ENCODE results near the gene SLC1A4.

Gene SLC1A4

DNA sequence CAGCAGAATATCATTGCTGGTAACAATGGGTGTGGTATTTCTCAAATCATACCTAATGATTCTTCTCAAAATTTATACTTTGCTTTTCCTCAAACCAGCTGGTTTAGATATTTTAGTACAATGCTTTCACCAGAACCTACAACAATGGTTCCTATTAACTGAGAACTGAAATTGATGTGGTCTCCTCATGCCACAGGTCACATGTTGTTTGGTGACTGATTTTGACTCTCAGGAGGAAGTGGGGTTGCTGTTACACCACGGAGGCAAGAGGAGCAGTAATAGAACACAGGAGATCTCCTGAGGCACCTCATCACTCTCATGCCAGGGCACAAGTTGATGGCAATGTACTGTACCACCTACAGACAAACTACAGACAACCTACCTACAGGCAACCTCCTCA, 64.0 kb downstream of the SLC1A4 start:
- TF ChIP-seq PAX5 (IDR thresholded peaks at IDR 0.05; ENCODE audit: insufficient read depth, low read length, severe bottlenecking), result no peak
- TF ChIP-seq POU2F2 (IDR thresholded peaks at IDR 0.05; ENCODE audit: low read depth, low read length), result no peak; the same call in 1 of the 2 replicates
- TF ChIP-seq POLR2AphosphoS5 (IDR thresholded peaks at IDR 0.05; ENCODE audit: low read depth, low read length), result peak; percentile 30; the same call in 1 of the 2 replicates
- TF ChIP-seq POLR2A (IDR thresholded peaks at IDR 0.05; ENCODE audit: low read depth, low read length), result peak; percentile 43; the same call in 1 of the 2 replicates
- no peak for TF ChIP-seq TAF1 (IDR thresholded peaks at IDR 0.05; ENCODE audit: low read depth, low read length)
- peak; percentile 98 for TF ChIP-seq SPI1 (IDR thresholded peaks at IDR 0.05; ENCODE audit: low read depth, low read length)
- DNase-seq (ENCODE audit: insufficient read length, low spot score), result peak; percentile 48
- FAIRE-seq, result peak; percentile 98

DNA sequence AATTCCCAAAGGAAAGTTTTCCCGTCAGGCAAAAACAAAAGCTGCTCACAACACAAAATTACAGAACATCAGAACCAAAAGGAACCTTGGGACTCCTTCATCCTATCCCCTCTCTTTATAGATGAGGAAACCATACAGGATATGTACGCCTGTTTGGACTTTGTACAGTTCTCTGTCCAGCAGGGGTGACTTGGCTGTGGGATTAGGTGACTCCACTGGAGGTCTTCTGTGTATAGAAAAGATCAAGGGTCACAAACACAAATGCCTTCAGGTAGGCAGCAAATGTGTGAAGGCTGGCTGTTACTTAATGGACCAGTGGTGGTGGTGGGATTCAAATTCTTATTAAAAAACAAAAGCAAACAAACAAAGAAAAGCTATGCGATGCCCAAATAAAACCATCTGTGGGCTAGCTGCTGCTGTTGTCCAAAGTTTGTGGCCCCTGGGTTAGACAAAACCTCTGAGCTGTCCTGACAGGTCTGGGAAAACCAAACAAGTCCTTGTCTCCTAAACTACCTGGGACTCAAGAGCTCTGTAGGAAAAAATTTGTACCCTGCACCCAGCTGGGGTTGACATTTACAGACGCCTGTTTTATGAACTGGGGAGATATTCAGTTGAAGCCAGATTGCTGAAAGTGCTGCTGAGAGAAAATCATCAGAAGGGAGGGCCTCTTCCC, 65.7 kb downstream of the SLC1A4 start:
- no peak for DNase-seq (ENCODE audit: insufficient read length, low spot score)
- TF ChIP-seq PAX5 (IDR thresholded peaks at IDR 0.05; ENCODE audit: insufficient read depth, low read length, severe bottlenecking), result no peak
- TF ChIP-seq POU2F2 (IDR thresholded peaks at IDR 0.05; ENCODE audit: low read depth, low read length), result no peak
- TF ChIP-seq POLR2AphosphoS5 (IDR thresholded peaks at IDR 0.05; ENCODE audit: low read depth, low read length), result no peak
- FAIRE-seq, result no peak

DNA sequence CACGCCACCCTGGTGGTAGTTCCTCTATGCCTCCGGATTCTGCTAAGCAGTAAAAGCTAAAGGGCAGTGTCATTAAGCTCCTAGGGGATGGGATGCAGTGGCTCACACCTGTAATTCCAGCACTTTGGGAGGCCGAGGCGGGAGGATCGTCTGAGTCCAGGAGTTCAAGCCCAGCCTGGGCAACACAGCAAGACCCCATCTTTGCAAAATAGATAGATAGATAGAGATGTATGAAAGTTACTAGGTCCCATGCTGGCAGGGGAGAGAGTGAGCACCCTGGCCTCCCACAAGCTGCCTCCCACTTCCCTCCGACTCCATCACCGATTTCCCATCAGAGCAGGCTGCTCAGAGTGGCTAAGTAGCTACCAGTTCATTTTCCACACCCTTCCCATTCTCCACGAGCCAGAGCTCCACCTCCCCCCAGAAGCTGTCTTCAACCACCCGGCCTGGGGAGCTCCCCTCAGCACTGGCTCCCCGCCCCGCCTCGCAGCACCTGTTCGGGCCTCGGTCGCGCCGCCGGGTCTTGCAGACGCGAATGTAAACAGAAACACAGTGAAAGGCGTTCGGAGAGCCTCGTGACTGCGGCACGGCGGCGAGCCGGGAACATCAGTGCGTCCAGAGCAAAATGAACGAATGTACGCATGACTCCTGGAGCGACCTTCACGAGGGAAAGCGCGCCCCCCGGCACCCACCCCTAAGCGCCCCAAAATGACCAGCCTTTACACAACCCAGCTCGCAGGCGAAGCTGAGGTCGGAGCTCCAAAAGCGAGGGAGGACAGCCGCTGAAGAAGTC, 66.4 kb downstream of the SLC1A4 start:
- TF ChIP-seq SPI1 (IDR thresholded peaks at IDR 0.05; ENCODE audit: low read depth, low read length) (no peak), POLR2A (IDR thresholded peaks at IDR 0.05; ENCODE audit: low read depth, low read length) (no peak), TAF1 (IDR thresholded peaks at IDR 0.05; ENCODE audit: low read depth, low read length) (no peak), POLR2AphosphoS5 (IDR thresholded peaks at IDR 0.05; ENCODE audit: low read depth, low read length) (no peak), PAX5 (IDR thresholded peaks at IDR 0.05; ENCODE audit: insufficient read depth, low read length, severe bottlenecking) (no peak), POU2F2 (IDR thresholded peaks at IDR 0.05; ENCODE audit: low read depth, low read length) (no peak)
- DNase-seq (ENCODE audit: insufficient read length, low spot score) (no peak), FAIRE-seq (no peak)

DNA sequence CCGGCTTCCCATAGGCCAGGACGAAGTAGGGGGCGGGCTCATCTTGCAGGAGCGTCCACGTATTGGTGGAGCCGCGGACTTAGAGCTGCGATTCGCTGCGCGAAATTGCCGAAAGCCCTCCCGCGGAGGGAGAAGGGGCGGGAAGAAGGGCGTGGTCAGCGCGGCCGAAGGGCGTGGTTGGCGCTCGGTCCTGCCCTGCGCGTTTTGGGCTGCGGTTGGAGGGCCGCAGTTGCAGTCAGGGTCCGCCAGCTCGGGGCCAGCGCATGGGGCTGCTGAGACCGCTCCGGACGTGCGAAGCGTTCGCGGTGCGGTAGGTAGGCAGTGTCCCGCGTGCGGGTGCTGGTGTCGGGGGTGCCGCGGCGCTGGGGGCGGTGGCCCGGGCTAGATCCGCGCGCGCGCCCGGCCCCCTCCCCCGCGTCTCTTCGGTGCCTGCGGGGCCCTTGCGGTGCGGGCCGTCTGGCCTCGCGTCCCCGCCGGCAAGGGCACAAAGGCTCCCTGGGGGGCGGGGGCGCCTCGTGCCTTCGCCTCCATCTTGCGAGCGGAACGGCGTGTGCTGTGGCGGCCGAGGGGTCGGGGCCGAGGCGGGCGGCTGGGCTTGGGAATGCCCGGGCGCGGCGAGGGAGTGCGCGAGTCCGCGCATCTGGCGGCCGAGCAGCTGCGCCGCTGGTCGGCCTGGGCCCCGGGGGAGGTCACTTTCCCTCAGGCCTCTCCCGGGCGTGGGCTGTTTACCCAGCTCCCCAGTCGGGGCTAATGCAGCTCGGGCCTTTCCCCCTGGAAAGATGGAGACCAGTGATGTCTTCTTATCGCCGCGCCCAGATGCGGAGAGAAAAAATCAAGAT, 67.2 kb downstream of the SLC1A4 start, which contains the start of gene CEP68:
Gene CEP68, plus strand, starts transcription at position 202 of the 839 bp plus-strand sequence. CDS start 13,029 bp downstream, outside the sequence.
- TF ChIP-seq TAF1 (IDR thresholded peaks at IDR 0.05; ENCODE audit: low read depth, low read length), result peak; percentile 73; the same call in 1 of the 2 replicates
- peak; percentile 70 for TF ChIP-seq POU2F2 (IDR thresholded peaks at IDR 0.05; ENCODE audit: low read depth, low read length)
- TF ChIP-seq PAX5 (IDR thresholded peaks at IDR 0.05; ENCODE audit: insufficient read depth, low read length, severe bottlenecking), result no peak
- TF ChIP-seq POLR2A (IDR thresholded peaks at IDR 0.05; ENCODE audit: low read depth, low read length), result peak; percentile 81
- TF ChIP-seq SPI1 (IDR thresholded peaks at IDR 0.05; ENCODE audit: low read depth, low read length), result no peak
- TF ChIP-seq POLR2AphosphoS5 (IDR thresholded peaks at IDR 0.05; ENCODE audit: low read depth, low read length), result peak; percentile 73
- peak; percentile 99 for FAIRE-seq
- peak; percentile 91 for DNase-seq (ENCODE audit: insufficient read length, low spot score)

DNA sequence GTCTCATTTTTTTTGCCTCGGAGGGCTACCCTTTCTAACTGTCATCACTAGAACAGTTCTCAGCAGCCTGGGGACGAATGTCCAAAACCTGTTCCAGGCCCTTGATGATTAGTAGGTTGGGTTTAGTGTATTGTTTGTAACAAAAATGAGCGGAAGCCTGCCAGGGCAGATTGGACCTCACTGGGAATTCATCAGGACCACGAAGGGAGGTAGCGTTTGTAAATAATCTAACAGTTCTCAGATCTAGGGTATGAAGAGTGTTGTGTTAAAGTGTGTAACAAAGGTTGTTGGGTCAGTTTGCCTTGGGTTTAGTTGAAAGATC, 67.8 kb downstream of the SLC1A4 start:
- TF ChIP-seq POLR2AphosphoS5 (IDR thresholded peaks at IDR 0.05; ENCODE audit: low read depth, low read length) (0 out of 2 replicates have a peak, but pooled peaks have one; percentile 18), SPI1 (IDR thresholded peaks at IDR 0.05; ENCODE audit: low read depth, low read length) (no peak)
- FAIRE-seq (no peak), DNase-seq (ENCODE audit: insufficient read length, low spot score) (no peak)

DNA sequence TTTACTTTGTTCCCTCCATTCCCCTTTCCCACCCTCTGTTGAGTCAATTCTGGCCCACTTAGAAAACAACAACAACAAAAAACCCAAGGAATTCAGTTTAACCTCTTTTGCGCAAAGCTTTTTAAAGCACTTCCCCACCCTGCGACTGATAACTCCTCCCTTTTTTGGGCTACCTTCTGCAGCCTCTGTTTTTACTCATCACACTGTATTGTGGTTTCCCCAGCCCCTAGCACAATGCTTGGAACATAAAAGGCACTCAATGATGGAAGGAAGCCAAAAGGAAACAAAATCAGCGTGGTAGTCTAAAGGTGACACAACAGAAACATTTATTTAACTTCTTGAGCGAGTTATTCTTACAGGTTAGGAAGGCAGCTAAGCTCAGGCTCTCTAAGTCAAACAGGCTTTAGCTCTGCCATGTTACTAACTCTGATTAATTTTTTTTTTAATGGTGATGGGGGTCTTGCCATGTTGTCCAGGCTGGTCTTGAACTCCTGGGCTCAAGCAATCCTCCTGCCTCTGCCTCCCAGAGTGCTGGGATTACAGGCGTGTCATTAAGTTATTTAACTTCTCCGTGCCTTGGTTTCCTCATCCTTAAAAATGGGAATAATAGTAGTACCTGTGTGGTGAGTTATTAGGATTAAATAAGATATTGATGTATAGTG, 68.3 kb downstream of the SLC1A4 start:
- DNase-seq (ENCODE audit: insufficient read length, low spot score) (peak; percentile 35), FAIRE-seq (peak; percentile 82)
- TF ChIP-seq POU2F2 (IDR thresholded peaks at IDR 0.05; ENCODE audit: low read depth, low read length) (no peak), SPI1 (IDR thresholded peaks at IDR 0.05; ENCODE audit: low read depth, low read length) (peak; percentile 77)

DNA sequence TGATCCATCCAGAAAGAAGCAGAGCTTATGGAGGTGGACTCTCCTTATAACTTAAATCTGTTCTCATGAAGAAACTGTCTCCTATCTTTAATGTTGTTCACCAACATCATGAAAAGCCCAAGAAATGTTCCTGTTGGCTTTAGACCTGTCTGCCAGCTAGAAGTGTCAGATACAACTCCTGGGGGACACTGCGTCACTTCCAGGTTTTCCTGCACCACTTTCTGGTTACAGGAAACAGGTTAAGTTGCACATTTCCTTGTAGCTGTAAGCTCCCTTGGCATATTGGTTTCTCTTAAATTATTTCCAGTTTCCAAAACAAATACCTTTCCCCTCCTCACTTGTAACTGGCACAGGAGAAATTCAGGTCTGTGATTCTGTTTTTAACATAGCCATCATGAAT, 69.9 kb downstream of the SLC1A4 start:
- TF ChIP-seq PAX5 (IDR thresholded peaks at IDR 0.05; ENCODE audit: insufficient read depth, low read length, severe bottlenecking), result no peak
- TF ChIP-seq POLR2A (IDR thresholded peaks at IDR 0.05; ENCODE audit: low read depth, low read length), result no peak
- no peak for TF ChIP-seq TAF1 (IDR thresholded peaks at IDR 0.05; ENCODE audit: low read depth, low read length)
- no peak for TF ChIP-seq SPI1 (IDR thresholded peaks at IDR 0.05; ENCODE audit: low read depth, low read length)
- no peak for TF ChIP-seq POLR2AphosphoS5 (IDR thresholded peaks at IDR 0.05; ENCODE audit: low read depth, low read length)
- TF ChIP-seq POU2F2 (IDR thresholded peaks at IDR 0.05; ENCODE audit: low read depth, low read length), result no peak
- DNase-seq (ENCODE audit: insufficient read length, low spot score) (no peak), FAIRE-seq (no peak)

DNA sequence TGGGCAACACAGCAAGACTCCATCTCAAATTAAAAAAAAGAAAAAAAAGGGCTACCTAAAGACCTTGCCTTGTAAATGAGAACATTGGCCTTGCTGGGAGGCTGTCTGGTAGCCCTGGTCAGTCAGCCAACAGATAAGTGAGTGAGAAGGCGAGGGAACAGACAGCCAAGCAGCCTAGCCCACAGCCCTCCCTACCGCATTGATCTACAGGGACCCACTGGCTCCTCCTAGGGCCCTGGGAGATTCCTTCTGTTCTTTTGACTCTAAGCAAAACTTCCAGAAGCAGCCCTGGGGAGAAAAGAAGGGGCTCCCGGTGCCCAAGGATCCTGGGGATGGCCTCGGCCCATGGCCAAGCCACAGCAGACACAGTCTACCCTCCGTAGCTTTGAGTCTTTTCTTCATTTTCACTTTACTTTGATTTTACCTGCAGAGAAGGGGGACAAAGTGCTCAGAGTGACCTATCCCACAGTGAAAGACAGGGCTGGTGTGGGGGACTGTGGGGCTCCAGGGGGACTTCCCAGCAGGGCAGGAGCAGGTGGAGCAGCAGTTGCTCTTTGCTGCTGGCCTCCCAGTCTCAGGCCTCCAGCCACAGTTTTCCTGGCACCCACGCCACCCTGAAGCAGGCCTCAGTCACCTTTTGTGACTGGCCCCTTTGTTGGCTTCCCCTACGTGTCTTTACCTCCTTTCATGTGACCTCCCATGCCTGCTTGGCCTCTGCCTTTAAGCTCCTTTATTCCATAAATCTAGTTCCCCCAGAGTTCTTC, 72.1 kb downstream of the SLC1A4 start:
- no peak for TF ChIP-seq SPI1 (IDR thresholded peaks at IDR 0.05; ENCODE audit: low read depth, low read length)
- TF ChIP-seq POU2F2 (IDR thresholded peaks at IDR 0.05; ENCODE audit: low read depth, low read length), result no peak
- no peak for TF ChIP-seq POLR2AphosphoS5 (IDR thresholded peaks at IDR 0.05; ENCODE audit: low read depth, low read length)
- TF ChIP-seq PAX5 (IDR thresholded peaks at IDR 0.05; ENCODE audit: insufficient read depth, low read length, severe bottlenecking), result no peak
- no peak for TF ChIP-seq TAF1 (IDR thresholded peaks at IDR 0.05; ENCODE audit: low read depth, low read length)
- FAIRE-seq (no peak), DNase-seq (ENCODE audit: insufficient read length, low spot score) (no peak)
